CD14-positive monocyte (primary cell): ENCODE results near the gene MTMR3. TPM values are rescaled to one million over a fixed set of nuclear protein-coding genes. Genes with fewer than 3 reads are reported as not detected.

Experiments used
- DNase-seq, 3 donors: peaks; one replicate each; pipeline ENCODE4 v3.0.0-alpha.2; 2011 to 2022
- H2AFZ ChIP-seq: 2 replicates; pipeline ENCODE4 v1.6.0; 2012; ENCODE audit warnings: mild to moderate bottlenecking, low read depth, low read length, inconsistent platforms; ENCODE audit not compliant: insufficient read depth, poor library complexity, severe bottlenecking
- H3K27ac ChIP-seq, 2 donors: 1 replicate in 1 of 2; 2 replicates in 1 of 2; pipeline ENCODE4 v1.5.1; 2012 to 2013; ENCODE audit warnings: low read length in 2 of 2, control low read depth in 1 of 2, inconsistent platforms in 1 of 2, low read depth in 1 of 2, mild to moderate bottlenecking in 1 of 2
- H3K27me3 ChIP-seq, 2 donors: one replicate each; pipeline versions ENCODE4 v1.6.0 to v1.6.1; 2011 to 2013; ENCODE audit warnings: low read length in 2 of 2; ENCODE audit not compliant: control insufficient read depth in 2 of 2, insufficient read depth in 2 of 2
- H3K36me3 ChIP-seq, 2 donors: replicated peaks in 1 of 2; 1 replicate in 1 of 2; 2 replicates in 1 of 2; pipeline versions ENCODE4 v1.5.1 to v1.6.1; 2012 to 2013; ENCODE audit warnings: low read length in 2 of 2, control low read depth in 1 of 2, inconsistent platforms in 1 of 2, mild to moderate bottlenecking in 1 of 2; ENCODE audit not compliant: insufficient read depth in 2 of 2, control insufficient read depth in 1 of 2
- H3K4me1 ChIP-seq, 2 donors: 1 replicate in 1 of 2; 2 replicates in 1 of 2; pipeline versions ENCODE4 v1.5.1 to v1.6.1; 2012 to 2013; ENCODE audit warnings: low read length in 2 of 2, control low read depth in 1 of 2, inconsistent platforms in 1 of 2, mild to moderate bottlenecking in 1 of 2, moderate library complexity in 1 of 2; ENCODE audit not compliant: insufficient read depth in 2 of 2, control insufficient read depth in 1 of 2
- H3K4me2 ChIP-seq: replicated peaks from 2 replicates; pipeline ENCODE3; 2012; ENCODE audit warnings: low read length, moderate library complexity, mild to moderate bottlenecking; ENCODE audit not compliant: poor library complexity, severe bottlenecking; ENCODE audit errors: extremely low read depth
- H3K4me3 ChIP-seq, 3 experiments: fragments of 200-600 bp in 1 of 3; sonication (generic) in 1 of 3; replicated peaks in 1 of 3; 1 replicate in 2 of 3; 2 replicates in 1 of 3; pipeline ENCODE4 v1.5.1; 2011 to 2013; ENCODE audit warnings: low read length in 3 of 3, mild to moderate bottlenecking in 3 of 3, control low read depth in 2 of 3, low read depth in 2 of 3, inconsistent platforms in 1 of 3, moderate library complexity in 1 of 3
- H3K79me2 ChIP-seq: 2 replicates; pipeline ENCODE4 v1.6.0; 2012; ENCODE audit warnings: mild to moderate bottlenecking, control low read depth, inconsistent platforms, low read length, moderate library complexity; ENCODE audit not compliant: insufficient read depth
- H3K9ac ChIP-seq: 2 replicates; pipeline ENCODE4 v1.6.0; 2017; ENCODE audit warnings: low read length, mild to moderate bottlenecking; ENCODE audit not compliant: insufficient read depth, poor library complexity, severe bottlenecking
- H3K9me3 ChIP-seq, 2 donors: replicated peaks in 1 of 2; 1 replicate in 1 of 2; 2 replicates in 1 of 2; pipeline versions ENCODE4 v1.5.1 to v1.6.1; 2012 to 2013; ENCODE audit warnings: low read length in 2 of 2, control low read depth in 1 of 2; ENCODE audit not compliant: control insufficient read depth in 1 of 2, insufficient read depth in 1 of 2
- H4K20me1 ChIP-seq: 2 replicates; pipeline ENCODE4 v1.6.0; 2012; ENCODE audit warnings: mild to moderate bottlenecking, low read length, control low read depth, moderate library complexity; ENCODE audit not compliant: insufficient read depth
- H3K27ac Mint-ChIP-seq, 7 donors: one replicate each; pipeline ENCODE4 v1.8.0; 2020; ENCODE audit warnings: mild to moderate bottlenecking in 7 of 7, mixed read lengths in 7 of 7, moderate library complexity in 6 of 7, inconsistent platforms in 2 of 7
- H3K27me3 Mint-ChIP-seq, 3 donors: one replicate each; pipeline ENCODE4 v1.8.0; 2021 to 2022; ENCODE audit warnings: low read depth in 3 of 3, mild to moderate bottlenecking in 3 of 3, mixed read lengths in 3 of 3, moderate library complexity in 3 of 3, inconsistent platforms in 1 of 3
- H3K36me3 Mint-ChIP-seq, 2 donors: one replicate each; pipeline ENCODE4 v1.8.0; 2020; ENCODE audit warnings: mixed read lengths in 2 of 2, inconsistent platforms in 1 of 2, mild to moderate bottlenecking in 1 of 2
- H3K4me1 Mint-ChIP-seq: one replicate; pipeline ENCODE4 v1.8.0; 2020; ENCODE audit warnings: mild to moderate bottlenecking, mixed read lengths
- H3K4me3 Mint-ChIP-seq, 2 donors: one replicate each; pipeline ENCODE4 v1.8.0; 2020; ENCODE audit warnings: mild to moderate bottlenecking in 2 of 2, mixed read lengths in 2 of 2, moderate library complexity in 1 of 2
- H3K9me3 Mint-ChIP-seq, 7 donors: one replicate each; pipeline ENCODE4 v1.8.0; 2020 to 2022; ENCODE audit warnings: mixed read lengths in 7 of 7, mild to moderate bottlenecking in 6 of 7, moderate library complexity in 6 of 7, inconsistent platforms in 2 of 7
- CTCF ChIP-seq: fragments of 200-600 bp; IDR thresholded peaks from one replicate; pipeline ENCODE4 v1.8.0; 2022; ENCODE audit warnings: antibody characterized with exemption, mild to moderate bottlenecking
- whole genome bisulfite sequencing: methylation state at CpG from one replicate; pipeline ENCODE4 v1.1.5; 2013; ENCODE audit warnings: missing lambda C conversion rate; ENCODE audit not compliant: insufficient coverage; 5-methylcytosine and 5-hydroxymethylcytosine counted together
- intact Hi-C, 2 donors: fragments of 100-400 bp; cut with micrococcal nuclease; formaldehyde crosslinking; loops; one replicate each; pipeline versions ENCODE4 v1.15.0 to v1.15.1; 2023
- polyA plus RNA-seq, 3 donors: library from polyadenylated mRNA; depleted of rRNA in 1 of 3; unstranded in 2 of 3; stranded (reverse) in 1 of 3; fragments of 300-500 nt in 2 of 3; fragments of >200 nt in 1 of 3; fragmentation: Illumina TruSeq in 2 of 3; gene quantifications; 1 replicate in 2 of 3; 2 replicates in 1 of 3; pipeline ENCODE4 v1.2.3, GENCODE V29; 2012 to 2021

MTMR3 gene
- polyA plus RNA-seq, 3 donors, result 23.4 to 86.1 (median 30.2) TPM

- Mint-ChIP-seq H3K36me3 (peaks cover 71 to 75% of the 10 kb centered on the region in 2 donors), H3K27me3 (peaks cover 0 to 2% (median 0%) of the 10 kb centered on the region in 3 donors), H3K4me1 (peaks cover 9% of the 10 kb centered on the region), H3K4me3 (no peak overlapping the region), H3K9me3 (no peaks in the 10 kb centered on the region), H3K27ac (peak overlapping the region in 1 of 7 donors; percentile 6)
- Histone ChIP-seq H2AFZ (no peak overlapping the region), H3K27me3 (no peaks in the 10 kb centered on the region), H4K20me1 (peaks cover 98% of the 10 kb centered on the region), H3K4me2 (no peak overlapping the region), H3K9me3 (no peaks in the 10 kb centered on the region), H3K36me3 (peaks cover 68 to 94% of the 10 kb centered on the region in 2 donors), H3K4me3 (no peak overlapping the region), H3K9ac (no peak overlapping the region), H3K79me2 (no peaks in the 10 kb centered on the region), H3K4me1 (peaks cover 2 to 12% of the 10 kb centered on the region in 2 donors), H3K27ac (no peak overlapping the region)
- DNase-seq, result no peak
- no peak for TF ChIP-seq CTCF
- 100% methylated on average over 3 of the region's 4 CpGs for WGBS
- intact Hi-C loops, result no loop called here
Observed at GRCh38 chr22:30027791-30028190, 144.8 kb downstream of the MTMR3 start.

- no peaks in the 10 kb centered on the region for H3K9me3 Mint-ChIP-seq
Observed at GRCh38 chr22:30028731-30029130, 145.8 kb downstream of the MTMR3 start.

More at GRCh38 chr22:30028731-30029130, 145.8 kb downstream of the MTMR3 start:
- no peak overlapping the region for H3K27ac ChIP-seq
- peaks cover 99% of the 10 kb centered on the region for H4K20me1 ChIP-seq
- no peak overlapping the region for H3K9ac ChIP-seq
- no peaks in the 10 kb centered on the region for H3K9me3 ChIP-seq
- Mint-ChIP-seq H3K4me1 (peaks cover 19% of the 10 kb centered on the region), H3K27ac (peak overlapping the region in 3 of 7 donors; percentile 17 to 58 (median 57)), H3K36me3 (peaks cover 61 to 66% of the 10 kb centered on the region in 2 donors), H3K4me3 (no peak overlapping the region), H3K27me3 (peaks cover 0 to 2% (median 0%) of the 10 kb centered on the region in 3 donors)
- DNase-seq, result no peak
- H3K27me3 ChIP-seq, result no peaks in the 10 kb centered on the region
- peaks cover 58 to 85% of the 10 kb centered on the region in 2 donors for H3K36me3 ChIP-seq
- H3K4me3 ChIP-seq, result no peak overlapping the region
- intact Hi-C loops, result no loop called here
- H2AFZ ChIP-seq, result no peak overlapping the region
- TF ChIP-seq CTCF, result no peak
- no peaks in the 10 kb centered on the region for H3K79me2 ChIP-seq
- H3K4me2 ChIP-seq, result no peak overlapping the region
- peaks cover 12 to 21% of the 10 kb centered on the region in 2 donors for H3K4me1 ChIP-seq
- 93% methylated on average over 5 of the region's 6 CpGs for WGBS
